H9 (cell line): ENCODE data around the gene UTP11. TPM values are rescaled to one million over a fixed set of nuclear protein-coding genes. Genes with fewer than 3 reads are reported as not detected.

ENCODE experiments used
- DNase-seq: peaks from one replicate; pipeline ENCODE4 v3.0.0-alpha.2; 2017
- H2AFZ ChIP-seq: one replicate; pipeline ENCODE4 v1.6.1; 2013; ENCODE audit warnings: mild to moderate bottlenecking, low read length, control low read depth, moderate library complexity
- H2AK5ac ChIP-seq: 2 replicates; pipeline ENCODE4 v1.6.1; 2013; ENCODE audit warnings: low read length, control low read depth, mixed read lengths; ENCODE audit not compliant: insufficient read length
- H2BK120ac ChIP-seq: one replicate; pipeline ENCODE4 v1.6.1; 2013; ENCODE audit warnings: low read depth, mild to moderate bottlenecking, low read length, control low read depth, inconsistent platforms; ENCODE audit not compliant: poor library complexity, severe bottlenecking
- H2BK12ac ChIP-seq: 2 replicates; pipeline ENCODE4 v1.6.1; 2013; ENCODE audit warnings: low read length, control low read depth, mixed read lengths, low read depth; ENCODE audit not compliant: insufficient read length
- H2BK15ac ChIP-seq: 2 replicates; pipeline ENCODE4 v1.6.1; 2013; ENCODE audit warnings: low read depth, low read length, control low read depth
- H2BK20ac ChIP-seq: one replicate; pipeline ENCODE4 v1.6.1; 2013; ENCODE audit warnings: low read depth, mild to moderate bottlenecking, low read length, control low read depth, inconsistent platforms; ENCODE audit not compliant: poor library complexity, severe bottlenecking
- H2BK5ac ChIP-seq: 2 replicates; pipeline ENCODE4 v1.6.1; 2013; ENCODE audit warnings: low read length, control low read depth, mixed read lengths; ENCODE audit not compliant: insufficient read length
- H3K14ac ChIP-seq: 2 replicates; pipeline ENCODE4 v1.6.1; 2013; ENCODE audit warnings: low read length, control low read depth; ENCODE audit not compliant: insufficient read depth
- H3K18ac ChIP-seq: 2 replicates; pipeline ENCODE4 v1.6.1; 2013; ENCODE audit warnings: low read depth, mild to moderate bottlenecking, mixed read lengths, low read length, control low read depth; ENCODE audit not compliant: insufficient read length
- H3K23ac ChIP-seq: 2 replicates; pipeline ENCODE4 v1.6.1; 2013; ENCODE audit warnings: low read length, control low read depth, mixed read lengths, low read depth; ENCODE audit not compliant: insufficient read length
- H3K23me2 ChIP-seq: 2 replicates; pipeline ENCODE4 v1.6.1; 2013; ENCODE audit warnings: low read depth, mild to moderate bottlenecking, mixed read lengths, low read length, control low read depth; ENCODE audit not compliant: insufficient read length, poor library complexity, severe bottlenecking
- H3K27ac ChIP-seq: 2 replicates; pipeline ENCODE4 v1.5.1; 2013; ENCODE audit warnings: low read length, control low read depth, mixed read lengths, low read depth; ENCODE audit not compliant: insufficient read length
- H3K27me3 ChIP-seq: 2 replicates; pipeline ENCODE4 v1.6.1; 2013; ENCODE audit warnings: low read length, control low read depth, inconsistent platforms; ENCODE audit not compliant: insufficient read depth
- H3K4ac ChIP-seq: 2 replicates; pipeline ENCODE4 v1.6.1; 2013; ENCODE audit warnings: low read depth, mild to moderate bottlenecking, control low read depth, inconsistent platforms, low read length, moderate library complexity
- H3K4me1 ChIP-seq: 2 replicates; pipeline ENCODE4 v1.6.1; 2013; ENCODE audit warnings: low read length, control low read depth, inconsistent platforms; ENCODE audit not compliant: insufficient read depth
- H3K4me2 ChIP-seq: 2 replicates; pipeline ENCODE4 v1.6.1; 2013; ENCODE audit warnings: low read length, control low read depth, mixed read lengths; ENCODE audit not compliant: insufficient read length, insufficient read depth
- H3K56ac ChIP-seq: 2 replicates; pipeline ENCODE4 v1.6.1; 2013; ENCODE audit warnings: low read depth, mild to moderate bottlenecking, mixed read lengths, low read length, control low read depth; ENCODE audit not compliant: insufficient read length
- H3K79me1 ChIP-seq: 2 replicates; pipeline ENCODE4 v1.6.1; 2013; ENCODE audit warnings: low read depth, mild to moderate bottlenecking, moderate library complexity, low read length, control low read depth, inconsistent platforms; ENCODE audit not compliant: insufficient read depth, poor library complexity, severe bottlenecking
- H3K79me2 ChIP-seq: 2 replicates; pipeline ENCODE4 v1.6.1; 2013; ENCODE audit warnings: low read length, control low read depth, inconsistent platforms; ENCODE audit not compliant: insufficient read depth
- H3K9ac ChIP-seq: 2 replicates; pipeline ENCODE4 v1.6.1; 2013; ENCODE audit warnings: low read length, control low read depth, mixed read lengths; ENCODE audit not compliant: insufficient read length; ENCODE audit errors: extremely low read depth
- H3K9me3 ChIP-seq: one replicate; pipeline ENCODE4 v1.6.1; 2013; ENCODE audit warnings: low read depth, low read length, inconsistent platforms; ENCODE audit not compliant: control insufficient read depth
- H3T11ph ChIP-seq: one replicate; pipeline ENCODE4 v1.6.1; 2013; ENCODE audit warnings: mild to moderate bottlenecking, low read length, control low read depth, inconsistent platforms
- H4K20me1 ChIP-seq: one replicate; pipeline ENCODE4 v1.6.1; 2013; ENCODE audit not compliant: control insufficient read depth, insufficient read length, insufficient read depth
- H4K5ac ChIP-seq: 2 replicates; pipeline ENCODE4 v1.6.1; 2013; ENCODE audit warnings: low read depth, mild to moderate bottlenecking, mixed read lengths, low read length, control low read depth; ENCODE audit not compliant: insufficient read length
- H4K8ac ChIP-seq: replicated peaks from 2 replicates; pipeline ENCODE4 v1.6.1; 2013; ENCODE audit warnings: low read length, control low read depth, mixed read lengths, low read depth; ENCODE audit not compliant: insufficient read length
- H4K91ac ChIP-seq: 2 replicates; pipeline ENCODE4 v1.6.1; 2013; ENCODE audit warnings: low read depth, mild to moderate bottlenecking, moderate library complexity, mixed read lengths, low read length, control low read depth; ENCODE audit not compliant: insufficient read length
- H3K27ac Mint-ChIP-seq, 3 experiments: 2 replicates in 2 of 3; 3 replicates in 1 of 3; pipeline ENCODE4 v1.8.0; 2020 to 2021; ENCODE audit warnings: mixed read lengths in 3 of 3, mild to moderate bottlenecking in 1 of 3, moderate library complexity in 1 of 3
- H3K27me3 Mint-ChIP-seq: 2 replicates; pipeline ENCODE4 v1.8.0; 2021; ENCODE audit warnings: low read depth, mild to moderate bottlenecking, moderate library complexity, mixed read lengths
- H3K36me3 Mint-ChIP-seq, 3 experiments: 2 replicates in 2 of 3; 3 replicates in 1 of 3; pipeline ENCODE4 v1.8.0; 2020 to 2021; ENCODE audit warnings: low read depth in 3 of 3, mixed read lengths in 3 of 3; ENCODE audit not compliant: insufficient read depth in 1 of 3
- H3K4me1 Mint-ChIP-seq, 2 experiments: 2 replicates each; pipeline ENCODE4 v1.8.0; 2020; ENCODE audit warnings: mixed read lengths in 2 of 2
- H3K4me3 Mint-ChIP-seq, 2 experiments: 2 replicates in 1 of 2; 3 replicates in 1 of 2; pipeline ENCODE4 v1.8.0; 2020 to 2021; ENCODE audit warnings: mild to moderate bottlenecking in 2 of 2, mixed read lengths in 2 of 2, moderate library complexity in 1 of 2
- H3K9me3 Mint-ChIP-seq, 2 experiments: 2 replicates in 1 of 2; 3 replicates in 1 of 2; pipeline ENCODE4 v1.8.0; 2020; ENCODE audit warnings: mild to moderate bottlenecking in 2 of 2, mixed read lengths in 2 of 2, moderate library complexity in 1 of 2
- WGBS: extraction: QIAGEN DNeasy Blood & Tissue Kit; methylation state at CpG from one replicate; pipeline ENCODE4 v1.1.7; 2013; ENCODE audit warnings: missing lambda C conversion rate, low lambda C conversion rate, mixed read lengths; ENCODE audit not compliant: insufficient read length; ENCODE audit errors: extremely low coverage; 5-methylcytosine and 5-hydroxymethylcytosine counted together
- total RNA-seq: library from RNA; stranded (reverse); gene quantifications from 2 replicates; pipeline ENCODE4 v1.2.1, GENCODE V29; 2021
- TF ChIP-seq, protein P1 (sequence below): fragments of 200-600 bp; sonication (generic); conservative IDR thresholded peaks from 3 replicates; pipeline ENCODE4 v1.8.0; 2021; ENCODE audit warnings: antibody characterized with exemption, mild to moderate bottlenecking

UTP11 gene
- total RNA-seq, 1 experiment from 2014 or later = 63.1 TPM

GRCh38 chr1:38055398-38055797, 42.9 kb downstream of the UTP11 start:
- Histone ChIP-seq H3K56ac (no peak overlapping the region), H2BK12ac (no peak overlapping the region), H3K18ac (no peak overlapping the region), H3K23ac (no peak overlapping the region), H3K27ac (no peak overlapping the region), H2BK20ac (no peak overlapping the region), H3K4me1 (peaks cover 7% of the 10 kb centered on the region; the same call in 1 of the 2 replicates), H4K5ac (no peak overlapping the region), H2AFZ (no peak overlapping the region), H3K79me2 (no peaks in the 10 kb centered on the region; the same call in 1 of the 2 replicates), H2BK5ac (no peak overlapping the region), H3T11ph (no peak overlapping the region), H4K8ac (no peak overlapping the region), H2BK120ac (no peak overlapping the region), H3K27me3 (no peaks in the 10 kb centered on the region), H3K23me2 (no peaks in the 10 kb centered on the region), H3K14ac (no peak overlapping the region), H2AK5ac (no peak overlapping the region), H2BK15ac (peak overlapping the region; percentile 71; the same call in 1 of the 2 replicates), H3K79me1 (no peaks in the 10 kb centered on the region), H3K4ac (no peak overlapping the region), H3K4me2 (no peak overlapping the region), H4K20me1 (no peaks in the 10 kb centered on the region), H3K9ac (no peak overlapping the region), H3K9me3 (no peaks in the 10 kb centered on the region), H4K91ac (no peak overlapping the region)
- peak overlapping the region in 1 of 3 experiments; percentile 44; a peak in 1 of 7 replicates for H3K27ac Mint-ChIP-seq
- no CpG with 5 or more reads among the region's 3 CpGs for WGBS
- H3K27me3 Mint-ChIP-seq = peaks cover 2% of the 10 kb centered on the region; the same call in 1 of the 2 replicates
- TF ChIP-seq, protein P1, sequence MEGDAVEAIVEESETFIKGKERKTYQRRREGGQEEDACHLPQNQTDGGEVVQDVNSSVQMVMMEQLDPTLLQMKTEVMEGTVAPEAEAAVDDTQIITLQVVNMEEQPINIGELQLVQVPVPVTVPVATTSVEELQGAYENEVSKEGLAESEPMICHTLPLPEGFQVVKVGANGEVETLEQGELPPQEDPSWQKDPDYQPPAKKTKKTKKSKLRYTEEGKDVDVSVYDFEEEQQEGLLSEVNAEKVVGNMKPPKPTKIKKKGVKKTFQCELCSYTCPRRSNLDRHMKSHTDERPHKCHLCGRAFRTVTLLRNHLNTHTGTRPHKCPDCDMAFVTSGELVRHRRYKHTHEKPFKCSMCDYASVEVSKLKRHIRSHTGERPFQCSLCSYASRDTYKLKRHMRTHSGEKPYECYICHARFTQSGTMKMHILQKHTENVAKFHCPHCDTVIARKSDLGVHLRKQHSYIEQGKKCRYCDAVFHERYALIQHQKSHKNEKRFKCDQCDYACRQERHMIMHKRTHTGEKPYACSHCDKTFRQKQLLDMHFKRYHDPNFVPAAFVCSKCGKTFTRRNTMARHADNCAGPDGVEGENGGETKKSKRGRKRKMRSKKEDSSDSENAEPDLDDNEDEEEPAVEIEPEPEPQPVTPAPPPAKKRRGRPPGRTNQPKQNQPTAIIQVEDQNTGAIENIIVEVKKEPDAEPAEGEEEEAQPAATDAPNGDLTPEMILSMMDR = no peak
- H3K4me3 Mint-ChIP-seq = no peak overlapping the region
- H3K36me3 Mint-ChIP-seq = no peaks in the 10 kb centered on the region; a peak in 1 of 7 replicates
- peaks cover 46 to 52% of the 10 kb centered on the region in 2 experiments for H3K4me1 Mint-ChIP-seq
- DNase-seq = no peak
- no peaks in the 10 kb centered on the region for H3K9me3 Mint-ChIP-seq
